Activated T-cell treated with anti-CD3 and anti-CD28 coated beads, Interleukin-2, amount 50 U/mL, for 1 hour (primary cell): Measurements from ENCODE around the gene ANKRD11.
"Not testable (repeated sequence)": the region's sequence is repeated elsewhere in the genome, so short reads cannot be mapped to it uniquely, and the experiment has no call there.

ENCODE experiments used
- DNase-seq: peaks from one replicate; pipeline ENCODE4 v3.0.0-alpha.2; 2020

Gene ANKRD11

DNA sequence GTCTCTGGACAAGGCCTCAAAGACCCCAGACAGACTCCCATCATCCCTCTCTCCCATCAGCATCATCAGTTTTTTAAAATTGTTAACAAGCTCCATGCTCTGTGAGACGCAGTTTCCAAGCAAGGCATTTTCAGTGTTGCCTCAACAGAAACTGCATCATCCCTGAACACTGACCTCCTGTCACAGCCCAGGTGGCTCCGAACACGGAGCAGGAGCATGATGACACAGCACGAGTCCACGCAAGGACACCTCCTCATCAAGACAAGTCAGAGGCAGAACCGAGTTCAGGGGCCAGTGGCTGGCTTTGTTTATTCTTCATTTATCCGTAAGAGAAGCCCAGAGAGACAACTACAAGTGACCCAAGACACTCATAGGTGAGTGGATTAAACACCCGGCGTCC, 91.4 kb downstream of the ANKRD11 start:
- DNase-seq, result no peak

DNA sequence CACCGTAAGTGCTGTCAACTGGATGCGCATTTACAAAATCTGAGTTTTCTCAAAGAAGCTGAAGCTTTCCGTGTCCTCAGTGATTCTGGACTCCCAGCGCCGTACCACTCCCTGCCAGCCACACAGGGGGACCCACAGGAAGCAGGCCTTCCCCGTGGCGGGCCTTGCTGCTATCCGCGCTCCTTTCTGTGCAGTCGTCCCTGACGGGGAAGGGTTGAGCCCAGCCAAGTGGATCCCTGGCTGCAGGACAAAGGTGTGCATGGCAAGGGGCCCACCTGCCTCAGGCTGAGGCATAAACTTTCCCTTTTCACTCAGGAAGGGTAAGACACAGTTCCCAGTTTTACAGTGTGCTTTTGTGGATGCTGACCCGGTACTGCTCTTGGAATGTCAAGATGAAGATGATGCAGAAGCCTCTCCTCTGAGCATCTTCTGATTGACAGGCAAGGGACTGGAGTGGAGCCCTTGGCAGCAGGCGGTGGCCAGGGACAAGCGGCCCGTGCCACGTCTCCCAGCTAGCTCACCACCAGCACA, 93.0 kb downstream of the ANKRD11 start:
- DNase-seq, result no peak

DNA sequence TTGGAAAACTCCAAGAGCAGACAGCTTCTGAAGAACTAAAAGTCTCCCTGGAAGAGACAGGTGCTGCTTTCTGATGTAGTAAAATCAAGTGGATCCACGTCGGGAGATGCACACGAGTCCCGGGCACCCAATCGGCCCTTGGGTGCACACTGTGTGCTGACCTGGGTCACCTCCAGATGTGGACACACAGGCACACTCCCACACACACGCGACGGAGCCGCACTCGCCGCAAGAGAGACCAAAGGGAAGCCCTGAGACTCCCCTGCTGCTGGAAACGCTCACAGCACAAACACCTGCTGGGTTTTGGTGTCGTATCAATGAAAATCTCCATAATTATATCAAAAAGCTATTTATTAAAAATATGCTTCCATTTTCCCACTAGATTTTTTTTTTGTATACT, 94.2 kb downstream of the ANKRD11 start:
- DNase-seq, result no peak

DNA sequence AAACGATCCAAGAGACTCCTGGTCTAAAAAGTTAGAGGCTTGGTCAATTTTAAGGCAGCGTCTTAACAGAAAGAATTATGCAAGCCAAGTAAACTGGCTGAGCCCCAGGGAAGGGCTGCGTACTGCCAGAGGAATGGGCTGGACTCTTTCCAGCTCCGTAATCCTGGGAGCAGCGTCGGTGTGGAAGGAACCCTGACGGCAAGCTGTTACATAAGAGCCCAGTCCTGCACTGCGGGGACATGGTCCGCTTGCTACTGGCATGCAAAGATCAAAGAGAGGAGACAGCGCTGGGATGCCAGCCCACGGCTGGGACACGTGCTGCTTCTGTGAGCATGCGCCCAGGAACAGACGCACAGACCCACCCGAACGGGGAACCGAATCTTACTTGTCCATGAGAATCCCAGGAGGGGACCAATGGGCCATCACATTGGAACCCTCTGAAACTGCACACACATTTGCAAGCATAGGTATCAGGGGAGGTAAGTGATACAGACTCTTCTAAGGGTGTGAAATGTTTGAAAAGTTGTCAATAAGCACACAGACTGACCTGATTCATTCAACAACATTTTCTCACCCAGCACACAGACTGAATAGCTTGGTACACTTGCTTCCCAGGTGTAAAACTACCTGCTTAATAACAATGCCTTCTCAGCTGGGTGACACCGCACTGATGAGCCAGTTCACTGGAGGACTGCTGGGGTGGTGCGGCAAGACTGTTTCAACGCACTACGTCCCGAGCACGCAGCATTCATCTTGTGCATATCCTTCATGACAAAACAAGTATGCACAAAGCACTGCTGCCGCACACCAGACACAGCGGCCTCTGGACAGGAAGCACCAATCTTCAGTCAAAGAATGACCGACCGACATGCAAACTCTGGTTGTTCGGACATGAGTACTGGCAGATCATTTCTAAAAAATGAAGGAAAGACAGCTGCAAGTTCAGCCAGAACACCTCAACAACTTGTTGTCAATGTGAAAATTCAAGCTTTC, 94.9 kb downstream of the ANKRD11 start:
- no peak for DNase-seq

DNA sequence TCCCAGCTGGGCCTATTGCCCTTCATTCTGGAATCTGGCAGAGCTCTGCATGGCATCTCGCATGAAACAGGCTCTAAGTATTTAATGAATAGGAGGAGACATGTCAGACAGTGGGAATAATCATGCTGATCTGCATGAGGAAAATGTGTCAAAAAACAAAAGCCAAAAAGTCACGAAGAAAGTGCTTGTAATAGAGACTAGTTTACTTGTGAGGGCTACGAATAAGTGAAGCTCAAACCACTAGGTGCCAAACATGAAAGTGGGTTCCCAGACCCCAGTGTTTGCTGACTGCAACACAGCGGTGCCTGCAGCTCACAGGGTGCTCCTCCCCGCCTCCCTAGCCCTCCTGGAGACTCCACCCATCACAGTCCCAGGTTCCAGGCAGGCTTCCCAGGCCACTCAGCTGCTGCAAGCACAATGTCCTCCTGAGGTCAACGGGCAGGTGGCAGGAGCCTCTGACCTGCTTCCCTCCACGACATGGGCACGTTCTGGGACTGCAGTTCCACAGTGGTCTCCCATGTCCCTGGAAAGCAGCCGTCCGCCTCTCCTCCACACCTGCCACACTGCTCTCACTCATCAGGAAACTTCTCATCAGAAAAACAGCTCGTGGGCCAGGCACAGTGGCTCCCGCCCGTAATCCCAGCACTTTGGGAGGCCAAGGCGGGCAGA, 96.5 kb downstream of the ANKRD11 start:
- DNase-seq, result no peak

DNA sequence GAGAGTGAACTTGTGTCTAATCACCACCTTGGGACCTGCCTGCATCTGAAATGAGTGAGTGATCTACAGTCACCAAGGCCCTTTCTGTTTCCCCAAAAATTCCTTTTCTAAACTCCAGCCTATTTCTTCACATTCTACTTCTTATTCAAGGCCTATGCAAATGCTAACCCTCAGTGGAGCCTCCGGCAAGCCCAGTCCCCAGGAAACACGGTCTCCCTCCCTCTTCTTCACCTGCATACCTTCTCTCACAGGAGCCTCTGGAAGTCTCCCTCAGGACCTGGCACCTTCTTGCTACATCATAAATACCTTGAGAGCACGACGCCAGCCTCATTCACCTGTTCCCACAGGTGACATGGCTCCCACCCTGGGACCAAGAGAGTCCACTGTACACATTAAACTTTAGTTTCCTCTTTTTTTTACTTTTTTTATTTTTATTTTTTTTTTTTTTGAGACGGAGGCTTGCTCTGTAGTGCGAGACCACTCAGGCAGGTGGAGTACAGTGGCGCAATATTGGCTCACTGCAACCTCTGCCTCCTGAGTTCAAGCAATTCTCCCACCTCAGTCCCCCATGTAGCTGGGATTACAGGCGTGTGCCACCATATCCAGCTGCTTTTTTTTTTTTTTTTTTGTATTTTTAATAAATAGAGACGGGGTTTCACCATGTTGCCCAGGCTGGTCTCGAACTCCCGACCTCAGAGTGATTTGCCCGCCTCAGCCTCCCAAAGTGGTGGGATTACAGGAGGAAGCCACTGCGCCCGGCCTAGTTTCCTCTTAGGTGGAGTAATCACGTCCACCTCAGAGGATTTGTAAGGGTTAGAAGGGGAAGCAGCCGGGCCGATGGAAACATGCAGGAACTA, 97.3 kb downstream of the ANKRD11 start:
- DNase-seq, result no peak

DNA sequence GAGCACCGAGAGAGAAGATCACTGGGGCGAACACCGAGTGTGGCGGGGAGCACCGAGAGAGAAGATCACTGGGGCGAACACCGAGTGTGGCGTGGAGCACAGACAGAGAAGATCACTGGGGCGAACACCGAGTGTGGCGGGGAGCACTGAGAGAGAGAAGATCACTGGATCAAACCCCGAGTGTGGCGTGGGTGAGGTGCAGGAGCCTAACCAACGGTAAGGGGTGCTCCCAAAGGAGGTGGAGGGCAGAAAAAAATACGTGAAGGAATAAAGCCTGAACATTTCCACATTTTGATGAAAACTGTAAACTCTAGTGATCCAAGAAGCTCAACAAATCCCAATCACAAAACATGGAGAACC, 100.2 kb downstream of the ANKRD11 start:
- DNase-seq, result not testable (repeated sequence)

DNA sequence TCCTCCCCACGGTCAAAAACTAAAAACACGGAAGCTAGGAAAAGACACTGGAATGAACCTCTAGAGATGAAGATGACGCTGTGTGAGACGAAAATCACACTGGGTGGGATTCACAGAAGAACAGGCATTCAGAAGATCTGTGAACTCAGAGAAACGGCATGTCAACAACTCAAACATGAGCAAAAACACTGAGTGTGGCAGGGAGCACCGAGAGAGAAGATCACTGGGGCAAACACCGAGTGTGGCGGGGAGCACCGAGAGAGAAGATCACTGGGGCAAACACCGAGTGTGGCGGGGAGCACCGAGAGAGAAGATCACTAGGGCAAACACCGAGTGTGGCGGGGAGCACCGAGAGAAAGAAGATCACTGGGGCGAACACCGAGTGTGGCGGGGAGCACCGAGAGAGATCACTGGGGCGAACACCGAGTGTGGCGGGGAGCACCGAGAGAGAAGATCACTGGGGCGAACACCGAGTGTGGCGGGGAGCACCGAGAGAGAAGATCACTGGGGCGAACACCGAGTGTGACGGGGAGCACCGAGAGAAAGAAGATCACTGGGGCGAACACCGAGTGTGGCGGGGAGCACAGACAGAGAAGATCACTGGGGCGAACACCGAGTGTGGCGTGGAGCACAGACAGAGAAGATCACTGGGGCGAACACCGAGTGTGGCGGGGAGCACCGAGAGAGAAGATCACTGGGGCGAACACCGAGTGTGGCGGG, 100.7 kb downstream of the ANKRD11 start:
- not testable (repeated sequence) for DNase-seq

DNA sequence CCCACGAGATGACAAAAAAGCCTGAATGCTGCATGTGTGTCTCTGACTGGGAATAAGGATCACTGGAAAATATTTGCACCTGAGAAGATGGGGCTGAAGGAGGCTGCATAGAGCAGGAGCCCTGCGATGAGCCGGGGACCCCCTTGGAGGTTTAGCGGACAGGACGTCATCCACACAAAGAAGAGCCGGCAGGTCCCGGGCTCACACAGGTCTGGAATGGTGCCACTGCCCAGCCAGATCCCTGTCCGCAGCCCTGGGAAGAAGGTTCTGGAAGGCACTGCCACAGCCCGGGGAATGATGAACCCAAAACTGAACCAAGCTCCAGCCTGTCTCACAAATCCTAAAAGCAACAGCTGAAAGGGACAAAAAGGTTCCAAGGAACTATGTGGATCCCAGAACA, 101.8 kb downstream of the ANKRD11 start:
- DNase-seq, result no peak

DNA sequence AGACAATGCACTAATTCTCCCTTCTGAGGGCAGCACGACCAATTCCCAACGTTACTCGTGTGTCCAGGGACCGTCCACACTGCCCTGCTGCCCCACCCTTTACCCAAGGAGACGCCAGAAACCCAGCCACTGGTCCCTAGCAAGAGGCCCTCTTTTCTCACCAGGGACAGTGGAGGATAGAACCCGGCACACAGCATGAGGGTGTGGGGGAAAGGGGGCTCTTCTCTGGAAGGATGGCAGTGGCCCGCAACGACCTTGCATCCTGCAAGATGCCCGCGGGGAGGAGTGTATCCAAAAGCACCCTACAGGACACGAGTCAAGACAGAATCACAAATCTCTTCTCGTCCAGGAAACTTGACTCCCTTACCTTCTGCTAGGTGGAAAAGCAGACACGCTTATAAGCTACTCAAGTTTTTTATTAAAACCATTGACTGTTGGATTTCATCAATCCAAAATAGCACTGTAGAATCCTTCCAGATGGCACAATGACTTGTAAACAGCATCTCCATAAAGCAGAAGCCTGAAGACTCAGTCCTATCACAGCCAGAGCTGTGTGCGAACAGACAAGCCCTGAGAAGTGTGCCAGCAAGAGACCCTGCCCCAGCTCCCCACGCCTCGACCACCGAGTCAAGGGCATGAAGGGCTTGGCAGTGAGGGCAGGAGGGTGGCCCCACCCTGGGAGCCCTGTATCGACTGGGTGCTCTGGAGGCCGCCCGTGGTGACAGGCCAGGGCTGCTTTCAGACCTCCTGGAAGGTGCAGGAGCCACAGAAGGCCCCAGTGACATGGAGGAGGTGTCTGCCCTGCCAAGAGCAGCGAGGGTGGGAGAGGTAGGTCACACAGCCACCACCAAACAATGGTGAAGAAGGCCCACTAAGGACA, 103.8 kb downstream of the ANKRD11 start:
- no peak for DNase-seq

DNA sequence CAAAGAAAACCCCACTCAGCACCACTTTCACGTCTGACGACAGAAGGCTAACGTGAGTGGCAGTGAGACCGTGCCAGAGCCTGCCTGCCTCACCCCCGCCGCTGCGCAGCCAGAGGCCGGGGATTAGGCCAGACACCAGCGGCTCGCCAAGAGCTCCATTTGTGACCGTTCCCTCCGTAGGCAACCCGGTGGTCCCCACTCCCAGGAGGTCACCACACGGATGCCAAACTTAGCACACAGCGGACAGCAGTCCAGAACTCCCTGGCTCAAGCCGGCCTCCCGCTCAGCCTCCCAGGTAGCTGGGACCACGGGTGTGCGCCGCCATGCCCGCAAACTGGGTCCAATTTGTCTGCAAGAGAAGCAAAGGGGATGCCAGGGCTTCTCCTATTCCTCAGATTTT, 104.6 kb downstream of the ANKRD11 start:
- DNase-seq, result no peak

DNA sequence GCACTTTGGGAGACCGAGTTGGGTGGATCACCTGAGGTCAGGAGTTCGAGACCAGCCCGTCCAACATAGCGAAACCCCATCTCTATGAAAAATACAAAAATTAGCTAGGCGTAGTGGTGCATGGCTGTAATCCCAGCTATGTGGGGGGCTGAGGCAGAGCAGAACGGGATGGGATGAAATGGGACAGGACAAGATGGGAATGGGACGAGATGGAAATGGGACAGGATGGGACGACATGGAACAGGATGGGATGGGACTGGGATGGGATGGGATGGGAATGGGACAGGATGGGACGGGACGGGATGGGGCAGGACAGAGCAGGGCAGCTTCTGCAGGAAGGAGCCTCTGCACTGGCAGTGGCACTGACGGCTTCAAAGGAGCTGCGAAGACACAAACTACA, 106.1 kb downstream of the ANKRD11 start:
- DNase-seq, result no peak

DNA sequence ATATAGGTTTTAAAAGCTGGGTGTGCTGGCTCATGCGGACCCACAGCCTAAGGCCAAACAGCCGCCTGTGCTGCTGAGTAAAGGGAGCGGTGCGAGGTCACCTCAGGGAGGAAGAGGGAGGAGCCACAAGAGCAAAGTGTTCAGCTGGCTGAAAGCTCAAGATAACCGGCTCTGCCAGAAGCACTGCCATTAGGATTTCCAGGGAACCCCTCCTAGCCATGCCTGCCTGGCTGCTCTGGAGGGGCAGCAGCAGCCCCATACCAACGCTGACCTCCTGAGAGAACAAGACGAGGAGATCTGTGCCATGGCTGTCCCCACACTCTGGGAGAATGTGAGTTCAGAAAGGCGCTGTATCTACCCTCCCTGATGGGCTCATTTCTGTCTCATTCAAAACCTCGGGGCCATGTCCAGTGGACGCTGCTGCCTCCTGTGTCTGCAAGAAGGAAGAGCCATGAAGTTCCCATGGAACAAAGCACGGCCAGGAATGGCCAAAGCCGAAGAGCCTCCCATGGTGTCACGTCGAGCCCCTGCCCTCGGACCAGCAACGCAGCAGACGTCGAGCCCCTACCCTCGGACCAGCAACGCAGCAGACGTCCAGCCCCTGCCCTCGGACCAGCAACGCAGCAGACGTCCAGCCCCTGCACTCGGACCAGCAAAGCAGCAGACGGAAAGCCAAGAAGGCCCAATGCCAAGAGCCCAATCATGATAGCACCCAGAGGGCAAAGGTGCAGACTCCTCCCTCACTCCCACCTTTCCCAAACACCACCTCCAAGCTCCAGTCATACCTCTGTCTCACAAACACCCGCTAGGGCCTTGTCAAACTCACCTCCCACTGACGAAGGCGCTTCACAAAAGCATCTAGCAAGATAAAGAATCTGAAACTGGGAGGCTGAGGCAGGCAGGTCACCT, 107.0 kb downstream of the ANKRD11 start:
- no peak for DNase-seq

DNA sequence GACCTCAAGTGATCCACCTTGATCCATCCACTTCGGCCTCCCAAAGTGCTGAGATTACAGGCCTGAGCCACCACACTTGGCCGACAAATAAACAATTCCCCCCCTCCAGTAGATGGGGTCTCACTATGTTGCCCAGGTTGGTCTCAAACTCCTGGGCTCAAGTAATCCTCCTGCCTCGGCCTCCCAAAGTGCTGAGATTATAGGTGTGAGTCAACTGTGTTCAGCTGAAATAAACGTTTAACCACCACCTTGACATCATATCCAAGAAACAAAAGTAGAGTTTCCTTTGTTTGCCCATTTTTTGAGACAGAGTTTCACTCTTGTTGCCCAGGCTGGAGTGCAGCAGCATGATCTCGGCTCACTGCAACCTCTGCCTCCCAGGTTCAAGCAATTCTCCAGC, 107.8 kb downstream of the ANKRD11 start:
- DNase-seq, result not testable (repeated sequence)

DNA sequence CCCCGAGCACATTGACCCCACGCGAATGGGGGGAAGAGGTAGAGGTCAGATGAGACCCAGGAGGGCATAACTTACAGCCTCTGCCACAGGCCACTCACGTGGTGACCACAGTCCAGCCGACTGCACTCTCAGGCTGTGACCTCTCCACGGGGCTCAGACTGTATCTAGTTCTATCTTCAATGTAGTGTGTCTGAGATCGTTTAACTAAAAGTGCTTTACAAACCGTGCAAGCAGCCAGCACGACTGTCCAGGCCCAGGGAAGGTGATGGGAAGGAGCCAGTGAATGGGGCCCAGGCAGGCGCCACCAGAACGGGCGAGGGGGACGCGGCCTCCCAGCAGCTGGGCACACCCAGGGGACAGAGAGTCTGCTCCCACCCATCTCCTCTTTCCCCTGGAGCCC, 108.6 kb downstream of the ANKRD11 start:
- DNase-seq, result no peak

DNA sequence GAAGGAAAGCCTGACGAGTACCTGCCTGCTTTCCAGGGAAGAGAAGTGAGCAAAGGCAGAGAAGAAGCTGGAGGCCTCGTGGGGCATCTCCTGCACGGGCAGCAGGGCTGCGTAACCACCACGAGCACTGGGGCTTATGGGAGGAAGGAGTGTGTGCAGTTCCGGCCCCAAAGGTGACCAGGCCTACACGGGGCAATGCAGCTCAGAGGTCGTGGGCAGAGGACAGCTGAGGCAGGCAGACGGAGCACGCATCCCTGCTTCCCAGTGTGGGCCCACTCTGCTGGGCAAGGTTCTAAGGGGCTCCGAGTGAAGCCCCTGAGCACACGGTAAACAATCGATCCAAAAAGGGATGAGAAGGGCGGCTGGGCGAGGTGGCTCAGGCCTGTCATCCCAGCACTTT, 109.7 kb downstream of the ANKRD11 start:
- no peak for DNase-seq

DNA sequence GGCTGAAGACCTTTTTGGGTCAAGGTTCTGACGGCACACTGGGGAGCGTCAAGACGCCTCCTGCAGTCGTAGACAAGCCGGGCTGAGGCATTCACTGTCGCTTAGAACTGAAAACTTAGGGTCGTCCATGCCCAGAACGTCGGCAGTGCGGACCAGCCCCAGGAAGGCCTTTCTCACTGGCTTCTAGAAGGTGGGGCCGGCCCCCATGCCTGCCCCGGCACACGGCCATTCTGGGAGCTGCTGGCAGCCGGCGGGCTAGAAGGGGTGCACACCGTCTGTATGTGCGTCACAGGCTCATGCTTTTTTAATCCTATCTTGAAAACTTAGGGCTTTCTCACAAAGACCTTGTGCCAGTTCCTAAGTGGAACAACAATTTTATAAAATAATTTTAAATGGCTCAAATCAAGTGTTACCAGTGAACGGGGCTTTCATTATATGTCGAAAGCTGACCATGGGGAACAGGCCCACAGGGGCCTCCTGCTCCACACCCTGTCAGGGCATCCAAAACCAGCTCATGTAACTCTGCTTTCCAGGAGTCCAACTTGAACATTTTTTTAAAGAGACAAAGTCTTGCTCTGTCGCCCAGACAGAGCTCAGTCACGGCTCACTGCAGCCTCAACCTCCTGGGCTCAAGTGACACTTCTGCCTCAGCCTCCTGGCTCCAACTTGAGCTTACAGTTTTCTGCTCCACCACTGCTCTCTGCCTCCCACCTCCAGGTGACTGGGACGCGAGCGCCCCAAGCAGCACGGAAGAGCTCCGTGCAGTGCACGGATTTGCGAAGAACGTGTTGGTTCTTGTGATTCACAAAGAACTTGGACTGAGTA, 111.2 kb downstream of the ANKRD11 start:
- DNase-seq, result no peak

DNA sequence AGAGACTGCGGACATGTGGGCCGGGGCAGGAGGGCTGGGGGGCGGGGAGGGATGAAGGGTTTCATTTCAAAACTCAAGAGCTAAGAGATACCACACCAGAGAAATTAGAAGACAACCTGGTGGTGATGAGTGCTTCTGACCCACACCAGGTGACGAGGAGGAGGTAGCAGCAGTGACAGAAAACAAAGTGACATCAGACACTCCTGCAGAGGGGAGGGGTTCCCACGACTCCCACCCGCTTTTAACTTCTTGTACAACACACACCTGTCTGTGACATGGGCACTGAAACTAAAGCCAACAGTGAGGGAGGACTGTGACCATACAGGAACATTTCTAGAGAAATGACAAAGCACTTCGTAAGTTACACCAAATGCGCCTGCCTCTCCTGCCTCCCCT, 112.9 kb downstream of the ANKRD11 start:
- DNase-seq, result no peak

DNA sequence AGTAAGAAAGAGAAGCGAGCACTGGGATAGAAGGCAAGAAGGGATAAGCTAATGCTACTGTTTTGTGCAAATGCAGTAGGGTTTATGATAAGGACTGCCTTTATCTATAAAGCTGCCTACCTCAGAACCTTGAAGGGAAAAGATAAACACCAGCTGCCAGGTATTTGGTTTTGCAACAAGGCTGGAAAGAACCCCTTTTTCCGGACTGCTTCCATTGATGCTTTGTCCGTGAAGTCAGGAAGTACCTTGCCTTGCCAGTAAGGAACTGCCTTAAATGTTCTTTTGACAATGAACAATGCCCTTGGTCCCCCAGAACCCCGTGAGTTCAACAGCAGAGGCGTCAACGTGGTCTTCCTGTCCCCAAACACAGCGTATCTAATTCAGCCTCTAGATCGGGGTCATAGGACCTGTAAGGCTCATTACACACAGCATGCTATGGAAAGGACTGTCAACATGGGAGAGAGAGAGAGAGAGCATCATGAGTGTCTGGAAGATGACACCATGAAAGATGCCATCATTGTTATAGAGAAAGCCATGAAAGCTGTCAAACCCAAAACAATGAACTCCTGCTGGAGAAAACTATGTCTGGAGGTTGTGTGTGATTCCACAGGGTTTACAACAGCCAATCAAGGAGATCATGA, 113.4 kb downstream of the ANKRD11 start:
- DNase-seq, result no peak
